Spleen (tissue), 7 donors: ENCODE measurements around the gene ISG20.

Experiments used
- CTCF ChIP-seq, 11 experiments: fragments of 200-600 bp in 7 of 11; fragments of 450-650 bp in 4 of 11; sonication (generic) in 4 of 11; IDR thresholded peaks in 8 of 11; conservative IDR thresholded peaks in 3 of 11; 1 replicate in 7 of 11; 2 replicates in 4 of 11; pipeline versions ENCODE4 v1.4.0 to v1.8.0; 2016 to 2021; ENCODE audit warnings: antibody characterized with exemption in 11 of 11, inconsistent platforms in 4 of 11, mild to moderate bottlenecking in 1 of 11
- POLR2A ChIP-seq, 3 donors: fragments of 450-650 bp; IDR thresholded peaks; one replicate each; pipeline ENCODE4 v1.5.1; 2017; ENCODE audit warnings: antibody characterized with exemption in 3 of 3, mild to moderate bottlenecking in 1 of 3
- POLR2AphosphoS5 ChIP-seq, 3 donors: sonication (generic); formaldehyde crosslinking; IDR thresholded peaks; one replicate each; pipeline ENCODE4 v1.5.1; 2017; ENCODE audit warnings: antibody characterized with exemption in 3 of 3
- donor health status: DM: no; HTN: no; CAD: no; lungs with moderate emphysema.
- donor health status: DM: no; HTN: no; CAD: no.
- donor health status: DM: no; HTN: no; CAD: no.

- TF ChIP-seq POLR2AphosphoS5 (IDR thresholded peaks at IDR 0.05) = peak in 1 of 3 donors; percentile 13
- peak; percentile 52 to 90 (median 78) for TF ChIP-seq CTCF (IDR thresholded peaks at IDR 0.05 in 8 of 11, conservative IDR thresholded peaks at IDR 0.05 in 3 of 11)
- no peak for TF ChIP-seq POLR2A (IDR thresholded peaks at IDR 0.05)
Measured at GRCh38 chr15:88624156-88624970, 14.5 kb upstream of the ISG20 start.
